Measurements from ENCODE around the gene PLPP1.
"Not testable (repeated sequence)": the region's sequence is repeated elsewhere in the genome, so short reads cannot be mapped to it uniquely, and the experiment has no call there.

The PLPP1 gene

DNA sequence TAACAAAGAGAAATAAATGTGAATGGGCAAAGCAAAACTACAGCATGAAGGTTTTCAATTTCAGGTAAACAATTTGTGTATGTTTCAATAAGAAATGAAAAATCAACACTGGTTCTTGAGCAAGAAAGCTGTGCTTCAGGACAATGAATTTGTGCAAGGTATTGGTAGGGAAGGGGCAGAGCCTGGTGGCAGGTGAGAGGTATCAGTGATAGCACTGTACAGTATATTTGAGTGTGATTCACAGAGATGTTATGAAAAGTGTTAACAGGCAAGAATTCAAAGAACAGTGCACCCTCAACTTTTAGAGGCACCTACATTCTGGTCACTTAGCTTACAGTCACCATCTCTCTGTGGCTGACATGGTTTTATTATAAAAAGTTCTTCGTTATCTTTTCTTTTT lies 25.7 kb downstream of the PLPP1 start:
- intact Hi-C loops (cut with micrococcal nuclease): no loop called here
- no peaks in the 10 kb centered on the region for H3K36me3 Mint-ChIP-seq (ENCODE audit: low read depth)
- no peaks in the 10 kb centered on the region for H3K4me1 Mint-ChIP-seq (ENCODE audit: low read depth)
- H3K4me3 Mint-ChIP-seq: no peak overlapping the region
- H3K27me3 Mint-ChIP-seq: peaks cover 8% of the 10 kb centered on the region
- no peak overlapping the region for H3K27ac Mint-ChIP-seq
- H3K9me3 Mint-ChIP-seq: no peaks in the 10 kb centered on the region

DNA sequence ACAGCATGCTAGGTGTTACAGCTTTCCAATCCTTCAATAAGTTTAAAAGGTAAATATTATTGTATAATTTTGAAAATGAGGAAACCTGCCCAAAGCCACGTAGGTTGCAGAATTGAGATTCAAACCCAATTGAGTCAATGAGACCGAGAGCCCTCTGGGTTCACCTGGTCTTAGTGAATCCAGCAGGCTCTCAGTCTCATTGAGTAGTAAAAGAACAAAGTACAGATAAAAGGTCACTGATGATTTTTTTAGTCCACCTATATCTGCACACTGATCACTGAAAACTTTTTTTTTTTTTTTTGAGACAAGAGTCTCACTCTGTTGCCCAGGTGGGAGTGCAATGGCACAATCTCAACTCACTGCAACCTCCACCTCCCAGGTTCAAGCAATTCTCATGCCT lies 27.2 kb downstream of the PLPP1 start:
- Mint-ChIP-seq H3K36me3 (ENCODE audit: low read depth) (no peaks in the 10 kb centered on the region), H3K9me3 (no peaks in the 10 kb centered on the region), H3K27me3 (peaks cover 8% of the 10 kb centered on the region), H3K4me1 (ENCODE audit: low read depth) (peaks cover 10% of the 10 kb centered on the region), H3K27ac (no peak overlapping the region), H3K4me3 (no peak overlapping the region)
- intact Hi-C loops (cut with micrococcal nuclease): no loop called here

DNA sequence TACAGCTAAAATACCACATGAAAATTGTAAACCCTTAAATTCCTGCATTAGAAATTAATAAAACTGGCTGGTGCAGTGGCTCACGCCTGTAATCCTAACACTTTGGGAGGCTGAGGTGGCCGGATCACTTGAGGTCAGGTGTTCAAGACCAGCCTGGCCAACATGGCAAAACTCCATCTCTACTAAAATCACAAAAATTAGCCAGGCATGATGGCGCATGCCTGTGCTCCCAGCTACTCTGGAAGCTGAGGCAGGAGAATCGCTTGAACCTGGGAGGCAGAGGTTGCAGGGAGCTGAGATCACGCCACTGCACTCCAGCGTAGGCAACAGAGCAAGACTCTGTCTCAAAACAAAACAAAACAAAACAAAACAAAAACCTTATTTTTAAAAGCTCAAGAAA lies 29.1 kb downstream of the PLPP1 start:
- H3K4me1 Mint-ChIP-seq (ENCODE audit: low read depth); H3K27me3 Mint-ChIP-seq; intact Hi-C loops (cut with micrococcal nuclease); H3K36me3 Mint-ChIP-seq (ENCODE audit: low read depth); H3K27ac Mint-ChIP-seq; H3K4me3 Mint-ChIP-seq; H3K9me3 Mint-ChIP-seq: not testable (repeated sequence)

DNA sequence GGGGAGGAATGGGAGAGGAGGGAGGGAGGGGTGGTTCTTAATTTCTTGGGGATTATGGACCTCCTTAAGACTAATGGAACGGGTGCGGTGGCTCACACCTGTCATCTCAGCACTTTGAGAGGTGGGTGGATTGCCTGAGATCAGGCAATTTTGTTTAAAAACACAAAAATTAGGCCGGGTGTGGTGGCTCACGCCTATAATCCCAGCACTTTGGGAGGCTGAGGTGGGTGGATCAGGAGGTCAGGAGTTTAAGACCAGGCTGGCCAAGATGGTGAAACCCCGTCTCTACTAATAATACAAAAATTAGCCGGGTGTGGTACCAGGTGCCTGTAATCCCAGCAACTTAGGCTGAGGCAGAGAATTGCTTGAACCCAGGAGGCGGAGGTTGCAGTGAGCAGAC lies 30.8 kb downstream of the PLPP1 start:
- H3K27me3 Mint-ChIP-seq; H3K9me3 Mint-ChIP-seq; H3K27ac Mint-ChIP-seq; H3K4me3 Mint-ChIP-seq; intact Hi-C loops (cut with micrococcal nuclease); H3K4me1 Mint-ChIP-seq (ENCODE audit: low read depth); H3K36me3 Mint-ChIP-seq (ENCODE audit: low read depth): not testable (repeated sequence)

DNA sequence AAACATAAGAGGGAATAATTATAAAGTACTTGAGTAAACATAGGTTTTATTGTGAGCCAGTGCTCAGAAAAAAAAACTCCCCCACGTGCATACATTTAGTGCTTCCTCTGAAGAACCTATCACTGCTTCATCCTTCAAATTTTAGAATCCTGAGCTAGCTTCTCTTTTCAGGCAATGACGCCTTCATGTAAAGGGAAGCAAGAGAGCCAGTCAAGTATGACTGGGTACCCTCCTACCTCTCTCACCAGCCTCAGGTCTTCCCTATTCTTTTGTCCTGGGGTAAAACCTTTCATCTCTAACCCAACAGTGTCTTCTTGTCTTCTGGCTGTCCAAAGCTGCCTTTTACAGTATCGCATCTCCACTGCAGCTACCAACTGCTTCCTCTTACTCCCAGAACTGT lies 32.0 kb downstream of the PLPP1 start:
- no peak overlapping the region for H3K27ac Mint-ChIP-seq
- peaks cover 6% of the 10 kb centered on the region for H3K27me3 Mint-ChIP-seq
- no peaks in the 10 kb centered on the region for H3K9me3 Mint-ChIP-seq
- H3K4me1 Mint-ChIP-seq (ENCODE audit: low read depth): peaks cover 10% of the 10 kb centered on the region
- no peaks in the 10 kb centered on the region for H3K36me3 Mint-ChIP-seq (ENCODE audit: low read depth)
- intact Hi-C loops (cut with micrococcal nuclease): no loop called here
- no peak overlapping the region for H3K4me3 Mint-ChIP-seq

DNA sequence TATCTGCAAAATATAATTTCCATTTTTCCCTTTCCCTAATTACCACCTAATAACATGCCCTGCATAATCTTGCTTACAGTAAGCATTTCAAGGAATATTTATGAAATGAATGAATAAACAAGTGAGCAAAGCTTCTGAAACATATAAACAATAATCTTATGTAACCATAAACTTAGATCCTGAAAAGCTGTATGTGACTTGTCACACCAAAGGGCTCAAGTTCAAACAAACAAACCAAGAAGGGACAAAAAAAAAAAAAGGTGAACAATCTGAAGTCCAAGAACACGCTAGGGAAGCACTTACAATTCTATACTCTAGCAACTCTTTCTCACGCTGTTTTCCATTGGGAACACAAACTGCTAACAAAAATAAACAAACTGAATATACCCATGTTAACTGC lies 36.3 kb downstream of the PLPP1 start:
- H3K4me1 Mint-ChIP-seq (ENCODE audit: low read depth): peaks cover 14% of the 10 kb centered on the region
- intact Hi-C loops (cut with micrococcal nuclease): no loop called here
- no peak overlapping the region for H3K27ac Mint-ChIP-seq
- H3K36me3 Mint-ChIP-seq (ENCODE audit: low read depth): no peaks in the 10 kb centered on the region
- H3K4me3 Mint-ChIP-seq: no peak overlapping the region
- H3K9me3 Mint-ChIP-seq: no peaks in the 10 kb centered on the region
- peaks cover 4% of the 10 kb centered on the region for H3K27me3 Mint-ChIP-seq

DNA sequence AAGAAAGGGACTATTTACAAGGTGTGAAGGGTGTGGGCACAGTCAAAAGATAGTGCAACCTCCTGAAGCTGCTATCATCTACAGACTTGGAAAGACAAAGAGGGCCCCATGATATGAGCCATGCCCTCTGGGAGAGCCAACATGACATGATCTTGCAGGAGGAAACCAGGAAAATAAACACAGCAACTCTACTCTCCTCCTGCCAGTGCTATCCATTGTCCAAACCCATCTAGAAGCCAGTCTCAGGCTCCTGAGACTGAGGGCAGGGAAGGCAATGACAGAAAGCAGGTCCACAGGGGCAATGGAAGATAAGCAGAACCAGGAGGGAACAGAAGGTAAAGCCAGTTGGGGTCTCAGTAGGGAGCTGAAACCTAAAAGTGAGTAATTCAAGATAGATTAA lies 37.1 kb downstream of the PLPP1 start:
- peaks cover 6% of the 10 kb centered on the region for H3K4me1 Mint-ChIP-seq (ENCODE audit: low read depth)
- peaks cover 4% of the 10 kb centered on the region for H3K27me3 Mint-ChIP-seq
- no peaks in the 10 kb centered on the region for H3K9me3 Mint-ChIP-seq
- no peak overlapping the region for H3K4me3 Mint-ChIP-seq
- no peaks in the 10 kb centered on the region for H3K36me3 Mint-ChIP-seq (ENCODE audit: low read depth)
- intact Hi-C loops (cut with micrococcal nuclease): no loop called here
- no peak overlapping the region for H3K27ac Mint-ChIP-seq

DNA sequence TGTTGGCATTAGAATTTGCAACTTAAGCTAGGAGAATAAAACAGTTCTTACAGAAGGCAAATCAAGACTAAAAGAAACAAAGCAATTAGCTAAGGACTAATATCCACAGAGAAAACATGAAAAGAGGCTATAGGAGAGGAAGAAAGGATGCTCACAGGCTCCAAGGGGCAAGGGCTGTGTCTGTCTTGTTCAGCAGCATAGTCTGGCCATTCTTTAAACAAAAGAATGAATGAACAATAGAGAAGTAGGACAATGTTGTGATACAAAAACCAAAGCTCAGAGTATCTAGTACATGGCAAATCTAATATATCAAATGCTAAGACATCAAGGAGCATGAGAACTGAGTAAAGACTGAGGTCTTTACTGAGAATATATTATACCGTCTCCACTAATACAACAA lies 39.5 kb downstream of the PLPP1 start:
- Mint-ChIP-seq H3K27me3 (peaks cover 6% of the 10 kb centered on the region), H3K27ac (no peak overlapping the region), H3K4me1 (ENCODE audit: low read depth) (peaks cover 5% of the 10 kb centered on the region), H3K9me3 (no peaks in the 10 kb centered on the region), H3K4me3 (no peak overlapping the region), H3K36me3 (ENCODE audit: low read depth) (no peaks in the 10 kb centered on the region)
- intact Hi-C loops (cut with micrococcal nuclease): no loop called here

DNA sequence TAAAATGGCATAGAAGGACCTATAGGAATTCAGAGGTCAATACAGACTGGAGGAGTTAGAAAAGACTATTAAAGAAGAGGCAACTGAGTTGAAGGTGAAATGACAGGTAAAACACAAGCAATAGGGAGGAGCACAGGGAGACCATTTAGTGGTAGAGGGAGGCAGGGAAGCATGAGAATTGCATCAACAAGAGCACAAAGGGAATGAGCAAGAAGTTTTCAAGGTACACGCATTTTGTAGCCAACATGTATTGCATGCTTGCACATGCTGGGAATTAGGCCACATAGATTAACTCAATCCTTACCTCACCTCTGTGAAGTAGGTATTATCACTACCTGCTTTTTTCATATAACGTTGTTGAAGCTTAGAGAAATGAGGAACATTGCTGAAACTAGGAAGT lies 42.3 kb downstream of the PLPP1 start:
- Mint-ChIP-seq H3K9me3 (no peaks in the 10 kb centered on the region), H3K36me3 (ENCODE audit: low read depth) (no peaks in the 10 kb centered on the region), H3K4me1 (ENCODE audit: low read depth) (peaks cover 5% of the 10 kb centered on the region), H3K27ac (no peak overlapping the region), H3K4me3 (no peak overlapping the region), H3K27me3 (peaks cover 6% of the 10 kb centered on the region)
- intact Hi-C loops (cut with micrococcal nuclease): no loop called here

DNA sequence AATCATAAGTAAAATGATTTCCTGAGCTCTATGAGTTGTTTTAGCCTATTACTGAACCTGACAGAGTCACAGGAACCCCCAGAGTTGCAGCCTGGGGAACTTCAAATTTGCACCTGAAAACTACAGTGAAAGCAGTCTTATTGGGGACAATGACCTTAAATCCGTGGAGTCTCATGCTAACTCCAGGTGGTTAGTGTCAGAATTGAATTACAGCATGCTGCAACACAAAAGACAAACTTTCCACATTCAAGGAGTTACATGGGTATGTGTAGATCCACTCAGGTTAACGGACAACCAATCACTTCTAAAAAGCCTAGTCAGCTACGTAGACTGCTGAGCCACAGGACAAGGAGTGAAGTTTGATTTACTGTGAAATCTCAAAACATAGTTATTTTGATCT lies 49.7 kb downstream of the PLPP1 start:
- Mint-ChIP-seq H3K27me3 (no peaks in the 10 kb centered on the region), H3K4me1 (ENCODE audit: low read depth) (no peaks in the 10 kb centered on the region), H3K27ac (no peak overlapping the region), H3K9me3 (no peaks in the 10 kb centered on the region), H3K4me3 (no peak overlapping the region), H3K36me3 (ENCODE audit: low read depth) (no peaks in the 10 kb centered on the region)
- intact Hi-C loops (cut with micrococcal nuclease): no loop called here

DNA sequence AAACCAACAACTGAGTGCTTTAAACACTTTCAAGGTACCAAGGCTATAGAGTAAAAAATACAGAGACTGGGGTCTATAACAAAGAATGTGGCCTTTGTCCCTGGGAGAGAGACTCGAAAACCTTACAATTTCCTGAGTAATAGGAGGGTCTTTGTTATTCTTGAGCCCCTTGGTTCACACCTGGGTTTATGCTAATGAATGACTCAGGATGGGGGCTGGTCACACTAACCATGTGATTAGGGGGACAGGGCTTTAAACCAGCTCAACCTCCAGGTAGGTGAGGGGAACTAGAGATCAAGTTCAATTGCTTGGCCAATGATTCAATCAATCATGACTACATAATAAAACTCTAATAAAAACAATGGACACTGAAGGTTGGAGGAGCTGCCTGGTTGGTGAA lies 50.2 kb downstream of the PLPP1 start:
- H3K27me3 Mint-ChIP-seq: no peaks in the 10 kb centered on the region
- H3K27ac Mint-ChIP-seq: no peak overlapping the region
- H3K36me3 Mint-ChIP-seq (ENCODE audit: low read depth): no peaks in the 10 kb centered on the region
- intact Hi-C loops (cut with micrococcal nuclease): no loop called here
- H3K4me1 Mint-ChIP-seq (ENCODE audit: low read depth): no peaks in the 10 kb centered on the region
- H3K4me3 Mint-ChIP-seq: no peak overlapping the region
- H3K9me3 Mint-ChIP-seq: no peaks in the 10 kb centered on the region

DNA sequence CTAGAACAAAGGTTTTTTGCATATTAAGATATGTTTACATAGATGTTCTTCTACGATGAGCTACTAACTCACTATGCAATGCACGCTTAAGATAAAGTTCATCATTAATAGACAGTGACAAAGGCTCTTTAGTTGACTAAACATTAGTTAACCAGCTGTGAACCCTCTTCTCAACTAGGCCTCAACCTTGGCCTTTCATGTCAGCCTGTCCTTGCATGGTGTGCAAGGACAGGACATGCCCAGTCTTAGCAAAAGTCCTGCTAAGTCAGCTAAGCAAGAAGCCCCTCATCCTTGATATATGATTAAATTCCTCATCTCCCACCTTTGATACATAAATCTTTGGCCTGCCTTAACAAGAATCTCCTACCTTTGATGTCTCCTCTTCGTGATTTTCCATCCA lies 50.9 kb downstream of the PLPP1 start:
- intact Hi-C loops (cut with micrococcal nuclease): no loop called here
- no peak overlapping the region for H3K27ac Mint-ChIP-seq
- H3K27me3 Mint-ChIP-seq: no peaks in the 10 kb centered on the region
- no peaks in the 10 kb centered on the region for H3K36me3 Mint-ChIP-seq (ENCODE audit: low read depth)
- no peaks in the 10 kb centered on the region for H3K9me3 Mint-ChIP-seq
- H3K4me1 Mint-ChIP-seq (ENCODE audit: low read depth): no peaks in the 10 kb centered on the region
- no peak overlapping the region for H3K4me3 Mint-ChIP-seq

DNA sequence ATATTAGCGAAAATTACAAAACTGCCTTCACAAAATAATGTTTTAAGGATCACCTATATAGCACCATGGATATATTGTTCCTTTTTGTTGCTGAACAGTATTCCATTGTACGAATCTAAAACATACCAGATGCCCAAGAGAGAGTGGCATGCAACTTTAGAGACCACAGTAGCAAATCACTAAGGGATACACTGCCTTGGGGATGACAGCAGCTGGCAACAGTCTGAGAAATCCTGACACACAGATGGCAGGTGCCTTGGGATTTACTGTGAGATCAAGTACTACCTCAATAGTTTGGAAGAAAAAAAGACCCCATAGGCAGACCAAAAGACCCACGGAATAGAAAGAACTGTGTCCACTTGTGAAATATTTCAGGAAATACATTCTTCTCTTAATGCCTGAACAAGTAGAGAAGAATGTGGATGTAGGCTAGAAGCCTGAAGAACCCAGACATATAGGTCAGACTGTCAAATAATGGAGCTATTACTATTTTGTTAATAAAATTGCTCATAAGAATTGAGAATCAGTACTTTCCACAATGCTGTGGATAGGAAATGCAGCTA lies 53.4 kb downstream of the PLPP1 start:
- intact Hi-C loops (cut with micrococcal nuclease): no loop called here
- H3K36me3 Mint-ChIP-seq (ENCODE audit: low read depth): no peaks in the 10 kb centered on the region
- no peak overlapping the region for H3K4me3 Mint-ChIP-seq
- no peaks in the 10 kb centered on the region for H3K27me3 Mint-ChIP-seq
- no peaks in the 10 kb centered on the region for H3K4me1 Mint-ChIP-seq (ENCODE audit: low read depth)
- H3K9me3 Mint-ChIP-seq: no peaks in the 10 kb centered on the region
- H3K27ac Mint-ChIP-seq: no peak overlapping the region

DNA sequence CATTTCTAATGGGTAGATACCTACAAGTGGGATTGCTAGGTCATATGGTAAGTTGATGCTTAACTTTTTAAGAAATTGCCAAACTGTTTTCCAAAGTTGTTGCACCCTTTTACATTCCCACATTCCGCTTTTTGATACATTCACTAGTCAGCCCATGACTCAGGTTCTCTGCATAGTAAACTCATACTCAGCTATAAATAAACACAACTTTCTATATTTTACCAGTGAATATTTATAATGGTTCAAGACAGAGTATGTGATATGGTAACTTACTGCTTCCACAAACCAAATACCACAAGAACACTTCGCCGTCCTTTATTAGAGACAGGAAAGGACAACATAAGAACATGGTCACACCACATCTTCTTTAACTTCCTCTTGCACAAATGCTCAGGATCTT lies 54.0 kb downstream of the PLPP1 start:
- Mint-ChIP-seq H3K27ac (no peak overlapping the region), H3K9me3 (no peaks in the 10 kb centered on the region), H3K27me3 (peaks cover 2% of the 10 kb centered on the region), H3K4me3 (no peak overlapping the region), H3K36me3 (ENCODE audit: low read depth) (no peaks in the 10 kb centered on the region), H3K4me1 (ENCODE audit: low read depth) (no peaks in the 10 kb centered on the region)
- intact Hi-C loops (cut with micrococcal nuclease): no loop called here

DNA sequence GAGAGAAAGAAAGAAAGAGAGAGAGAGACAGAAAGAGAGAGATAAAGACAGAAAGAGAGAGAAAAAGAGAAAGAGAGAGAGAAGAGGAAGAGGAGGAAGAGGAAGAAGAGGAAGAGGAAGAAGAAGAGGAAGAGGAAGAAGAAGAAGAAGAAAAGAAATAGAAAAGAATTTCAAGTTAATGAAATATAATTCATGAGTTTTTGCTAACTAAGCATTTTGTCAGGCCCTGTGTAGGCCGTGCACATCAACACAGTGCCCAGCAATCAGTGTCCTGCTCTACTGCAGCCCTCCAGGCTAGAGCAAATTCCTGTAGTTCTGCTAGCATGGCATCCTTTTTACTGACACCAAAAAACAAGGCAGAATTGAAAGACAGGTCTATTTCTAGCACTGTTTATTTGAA lies 62.1 kb downstream of the PLPP1 start:
- H3K27ac Mint-ChIP-seq: no peak overlapping the region
- no peaks in the 10 kb centered on the region for H3K9me3 Mint-ChIP-seq
- peaks cover 5% of the 10 kb centered on the region for H3K4me1 Mint-ChIP-seq (ENCODE audit: low read depth)
- no peak overlapping the region for H3K4me3 Mint-ChIP-seq
- peaks cover 2% of the 10 kb centered on the region for H3K27me3 Mint-ChIP-seq
- H3K36me3 Mint-ChIP-seq (ENCODE audit: low read depth): no peaks in the 10 kb centered on the region
- intact Hi-C loops (cut with micrococcal nuclease): no loop called here

Measured in dendritic cell treated with granulocyte-macrophage colony-stimulating factor and Interleukin-4, amounts not matched to agents 40 ng/mL and 50 ng/mL, for 4 days (primary cell).